Nephron progenitor cell (in vitro differentiated cells): ENCODE data around the gene ST3GAL4.

Experiments
- DNase-seq: peaks from one replicate; pipeline ENCODE4 v3.0.0; 2021
- H3K27ac Mint-ChIP-seq: 2 replicates; pipeline ENCODE4 v1.8.0; 2021; ENCODE audit warnings: mild to moderate bottlenecking, moderate library complexity, mixed read lengths
- H3K27me3 Mint-ChIP-seq: 2 replicates; pipeline ENCODE4 v1.8.0; 2021; ENCODE audit warnings: mild to moderate bottlenecking, low read depth, mixed read lengths; ENCODE audit not compliant: poor library complexity
- H3K36me3 Mint-ChIP-seq: 2 replicates; pipeline ENCODE4 v1.8.0; 2021; ENCODE audit warnings: low read depth, mixed read lengths
- H3K4me1 Mint-ChIP-seq: 2 replicates; pipeline ENCODE4 v1.8.0; 2021; ENCODE audit warnings: mixed read lengths
- H3K4me3 Mint-ChIP-seq: 2 replicates; pipeline ENCODE4 v1.8.0; 2021; ENCODE audit warnings: mild to moderate bottlenecking, moderate library complexity, mixed read lengths
- H3K9me3 Mint-ChIP-seq: 2 replicates; pipeline ENCODE4 v1.8.0; 2021; ENCODE audit warnings: mild to moderate bottlenecking, moderate library complexity, mixed read lengths
- TF ChIP-seq, protein P1 (sequence below): fragments of 200-600 bp; sonication (generic); IDR thresholded peaks from 2 replicates; pipeline ENCODE4 v1.5.0; 2021; ENCODE audit warnings: antibody characterized with exemption

The ST3GAL4 gene

DNA sequence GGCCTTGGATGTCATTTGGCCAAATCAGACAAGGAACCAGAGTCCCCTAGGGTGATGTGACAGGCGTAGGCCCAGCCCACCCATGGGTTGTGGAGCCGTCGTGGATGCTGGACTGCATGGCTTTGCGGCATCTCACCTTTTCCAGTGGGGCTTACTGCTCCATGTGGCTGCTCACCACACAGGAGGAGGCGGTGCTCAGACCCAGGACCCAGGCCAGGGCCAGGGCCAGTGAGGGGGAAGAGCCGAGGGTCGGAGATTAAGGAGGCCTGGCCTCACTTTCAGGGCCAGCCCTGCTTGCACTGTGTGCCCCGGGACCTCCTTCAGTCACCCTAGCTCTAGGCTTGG is 105.6 kb downstream of the ST3GAL4 start:
- H3K27ac Mint-ChIP-seq: no peak overlapping the region
- H3K9me3 Mint-ChIP-seq: peaks cover 3% of the 10 kb centered on the region
- TF ChIP-seq, protein P1, sequence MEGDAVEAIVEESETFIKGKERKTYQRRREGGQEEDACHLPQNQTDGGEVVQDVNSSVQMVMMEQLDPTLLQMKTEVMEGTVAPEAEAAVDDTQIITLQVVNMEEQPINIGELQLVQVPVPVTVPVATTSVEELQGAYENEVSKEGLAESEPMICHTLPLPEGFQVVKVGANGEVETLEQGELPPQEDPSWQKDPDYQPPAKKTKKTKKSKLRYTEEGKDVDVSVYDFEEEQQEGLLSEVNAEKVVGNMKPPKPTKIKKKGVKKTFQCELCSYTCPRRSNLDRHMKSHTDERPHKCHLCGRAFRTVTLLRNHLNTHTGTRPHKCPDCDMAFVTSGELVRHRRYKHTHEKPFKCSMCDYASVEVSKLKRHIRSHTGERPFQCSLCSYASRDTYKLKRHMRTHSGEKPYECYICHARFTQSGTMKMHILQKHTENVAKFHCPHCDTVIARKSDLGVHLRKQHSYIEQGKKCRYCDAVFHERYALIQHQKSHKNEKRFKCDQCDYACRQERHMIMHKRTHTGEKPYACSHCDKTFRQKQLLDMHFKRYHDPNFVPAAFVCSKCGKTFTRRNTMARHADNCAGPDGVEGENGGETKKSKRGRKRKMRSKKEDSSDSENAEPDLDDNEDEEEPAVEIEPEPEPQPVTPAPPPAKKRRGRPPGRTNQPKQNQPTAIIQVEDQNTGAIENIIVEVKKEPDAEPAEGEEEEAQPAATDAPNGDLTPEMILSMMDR: no peak
- no peaks in the 10 kb centered on the region for H3K27me3 Mint-ChIP-seq
- H3K4me1 Mint-ChIP-seq: peaks cover 23% of the 10 kb centered on the region
- no peak overlapping the region for H3K4me3 Mint-ChIP-seq
- H3K36me3 Mint-ChIP-seq: no peaks in the 10 kb centered on the region
- DNase-seq: no peak

DNA sequence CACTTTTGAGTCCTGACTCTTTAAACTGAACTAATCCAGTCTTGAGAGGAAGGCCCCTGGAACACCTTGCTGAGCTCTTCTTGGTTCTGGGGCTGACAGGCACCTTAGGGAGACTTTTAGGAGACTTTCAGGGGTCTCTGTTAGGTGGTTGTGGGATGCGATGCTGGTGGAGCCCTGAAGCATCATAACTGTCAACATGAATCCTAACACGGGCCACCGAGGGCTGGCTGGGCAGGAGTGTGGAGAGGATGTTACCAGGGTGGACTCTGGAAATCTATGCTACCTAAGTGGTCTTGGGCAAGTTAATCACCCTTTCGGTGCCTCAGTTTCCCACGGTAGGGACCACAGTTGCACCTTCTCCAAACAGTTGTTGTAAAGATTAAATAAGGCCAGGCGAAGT is 106.5 kb downstream of the ST3GAL4 start:
- Mint-ChIP-seq H3K4me1 (peaks cover 28% of the 10 kb centered on the region), H3K4me3 (no peak overlapping the region), H3K27ac (no peak overlapping the region), H3K27me3 (peaks cover 5% of the 10 kb centered on the region), H3K36me3 (no peaks in the 10 kb centered on the region), H3K9me3 (peaks cover 3% of the 10 kb centered on the region)
- TF ChIP-seq, protein P1: no peak
- DNase-seq: no peak

DNA sequence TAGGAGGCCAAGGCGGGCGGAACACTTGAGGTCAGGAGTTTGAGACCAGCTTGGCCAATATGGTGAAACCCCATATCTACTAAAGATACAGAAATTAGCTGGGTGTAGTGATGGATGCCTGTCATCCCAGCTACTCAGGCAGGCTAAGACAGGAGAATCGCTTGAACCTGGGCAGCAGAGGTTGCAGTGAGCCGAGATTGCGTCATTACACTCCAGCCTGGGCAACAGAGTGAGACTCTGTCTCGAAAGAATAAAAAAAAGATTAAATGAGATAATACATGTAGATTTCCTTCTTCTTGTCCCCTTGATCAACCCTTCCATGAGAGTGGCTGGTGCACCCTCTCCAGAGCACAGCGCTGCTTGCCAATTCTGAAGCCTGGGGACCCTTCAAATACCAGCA is 106.9 kb downstream of the ST3GAL4 start:
- DNase-seq: no peak
- Mint-ChIP-seq H3K4me1 (peaks cover 28% of the 10 kb centered on the region), H3K27me3 (peaks cover 5% of the 10 kb centered on the region), H3K36me3 (no peaks in the 10 kb centered on the region), H3K9me3 (peaks cover 3% of the 10 kb centered on the region), H3K27ac (no peak overlapping the region), H3K4me3 (no peak overlapping the region)
- TF ChIP-seq, protein P1: no peak
